Activated CD8-positive, alpha-beta memory T cell treated with anti-CD3 and anti-CD28 coated beads for 4 hours (primary cell): ENCODE data around the gene CD5L.

ENCODE experiments used
- DNase-seq, 2 donors: peaks; one replicate each; pipeline ENCODE4 v3.0.0-alpha.2; 2020; ENCODE audit warnings: low read depth in 2 of 2

Gene CD5L

GRCh38 chr1:157813269-157813668 is 28.3 kb downstream of the CD5L start:
- no peak for DNase-seq

- no peak for DNase-seq
Measured at GRCh38 chr1:157806431-157807149, 35.0 kb downstream of the CD5L start.

- DNase-seq, result no peak
Measured at GRCh38 chr1:157803851-157804250, 37.8 kb downstream of the CD5L start.

GRCh38 chr1:157799996-157800395 is 41.6 kb downstream of the CD5L start:
- DNase-seq, result no peak

- DNase-seq, result no peak
Measured at GRCh38 chr1:157798211-157798610, 43.4 kb downstream of the CD5L start.

GRCh38 chr1:157785248-157785647 is 56.4 kb downstream of the CD5L start:
- DNase-seq, result no peak

GRCh38 chr1:157784801-157785200 is 56.8 kb downstream of the CD5L start:
- DNase-seq, result no peak

GRCh38 chr1:157782931-157783330 is 58.7 kb downstream of the CD5L start:
- DNase-seq, result no peak

GRCh38 chr1:157781048-157781447 is 60.6 kb downstream of the CD5L start:
- no peak for DNase-seq
